Loucy (cell line): ENCODE results near the gene IL17RD.

Experiments
- H2AFZ ChIP-seq: fragments of 200-600 bp; sonication (generic); 2 replicates; pipeline ENCODE4 v1.6.0; 2016; ENCODE audit warnings: antibody characterized with exemption, mild to moderate bottlenecking, low read length, moderate library complexity
- H3F3A ChIP-seq: fragments of 200-600 bp; 2 replicates; pipeline ENCODE4 v1.6.0; 2016; ENCODE audit warnings: antibody characterized with exemption, low read depth, mild to moderate bottlenecking
- H3K27me3 ChIP-seq: fragments of 200-600 bp; sonication (generic); 2 replicates; pipeline ENCODE4 v1.6.1; 2014; ENCODE audit warnings: low read length, mild to moderate bottlenecking; ENCODE audit not compliant: insufficient read depth, poor library complexity, severe bottlenecking
- H3K36me3 ChIP-seq: fragments of 200-600 bp; sonication (generic); 2 replicates; pipeline ENCODE4 v1.6.1; 2016; ENCODE audit warnings: low read length; ENCODE audit not compliant: insufficient read depth
- H3K4me1 ChIP-seq: fragments of 200-600 bp; sonication (generic); 2 replicates; pipeline ENCODE4 v1.5.1; 2014; ENCODE audit warnings: low read length, mild to moderate bottlenecking; ENCODE audit not compliant: insufficient read depth, poor library complexity, severe bottlenecking
- H3K4me2 ChIP-seq: fragments of 200-600 bp; sonication (generic); 2 replicates; pipeline ENCODE4 v1.6.0; 2014; ENCODE audit warnings: antibody characterized with exemption, low read length, low read depth, mild to moderate bottlenecking; ENCODE audit not compliant: poor library complexity, severe bottlenecking
- H3K4me3 ChIP-seq: fragments of 200-600 bp; sonication (generic); 2 replicates; pipeline ENCODE4 v1.5.1; 2014; ENCODE audit warnings: low read length, mild to moderate bottlenecking, mixed read lengths; ENCODE audit not compliant: poor library complexity, severe bottlenecking
- H3K79me2 ChIP-seq: fragments of 200-600 bp; sonication (generic); 2 replicates; pipeline ENCODE4 v1.6.1; 2014; ENCODE audit warnings: low read length; ENCODE audit not compliant: insufficient read depth
- H3K9ac ChIP-seq: fragments of 200-600 bp; sonication (generic); 2 replicates; pipeline ENCODE4 v1.6.0; 2014; ENCODE audit warnings: mild to moderate bottlenecking, low read depth, low read length, moderate library complexity; ENCODE audit not compliant: poor library complexity, severe bottlenecking
- H3K9me2 ChIP-seq: fragments of 200-600 bp; sonication (generic); replicated peaks from 2 replicates; pipeline ENCODE4 v1.6.1; 2016; ENCODE audit warnings: low read depth, low read length, mixed read lengths
- H3K9me3 ChIP-seq: fragments of 200-600 bp; sonication (generic); 2 replicates; pipeline ENCODE4 v1.6.1; 2014; ENCODE audit warnings: mild to moderate bottlenecking, antibody characterized with exemption, low read length, low read depth; ENCODE audit not compliant: insufficient read depth
- H4K20me1 ChIP-seq: fragments of 200-600 bp; sonication (generic); 2 replicates; pipeline ENCODE4 v1.6.0; 2014; ENCODE audit warnings: antibody characterized with exemption, low read length, mild to moderate bottlenecking; ENCODE audit not compliant: insufficient read depth, poor library complexity, severe bottlenecking
- CTCF ChIP-seq: fragments of 200-600 bp; sonication (generic); conservative IDR thresholded peaks from 2 replicates; pipeline ENCODE4 v1.5.1; 2014; ENCODE audit warnings: mild to moderate bottlenecking, antibody characterized with exemption, low read length
- EZH2phosphoT487 ChIP-seq: fragments of 200-600 bp; IDR thresholded peaks from 2 replicates; pipeline ENCODE4 v1.6.1; 2018; ENCODE audit warnings: antibody characterized with exemption, mild to moderate bottlenecking, moderate library complexity, borderline replicate concordance

The IL17RD gene

GRCh38 chr3:57060089-57060821, 104.9 kb downstream of the IL17RD start, which contains the start of gene SPATA12:
Gene SPATA12, plus strand, starts transcription at chr3:57060664. Its CDS starts 13,031 bp downstream, at chr3:57073695.
- Histone ChIP-seq H3K36me3 (no peaks in the 10 kb centered on the region), H3K27me3 (no peaks in the 10 kb centered on the region), H3K4me2 (peak within 1 kb of the TSS; percentile 45), H3K4me3 (peak within 1 kb of the TSS; percentile 22), H3K9me3 (no peaks in the 10 kb centered on the region), H3K9ac (peak within 1 kb of the TSS; percentile 62), H3K79me2 (peaks cover 4% of the 10 kb centered on the region; the same call in 1 of the 2 replicates), H3K9me2 (no peaks in the 10 kb centered on the region), H3K4me1 (peaks cover 77% of the 10 kb centered on the region), H2AFZ (peak within 1 kb of the TSS; percentile 62), H3F3A (no peaks in the 10 kb centered on the region), H4K20me1 (no peaks in the 10 kb centered on the region)
- TF ChIP-seq EZH2phosphoT487 (no peak), CTCF (no peak)

- Histone ChIP-seq H3F3A (no peaks in the 10 kb centered on the region), H3K4me3 (no peak overlapping the region), H2AFZ (0 out of 2 replicates have a peak overlapping the region, but pooled peaks have one; percentile 42), H3K27me3 (no peaks in the 10 kb centered on the region), H3K4me1 (peaks cover 69% of the 10 kb centered on the region), H4K20me1 (no peaks in the 10 kb centered on the region), H3K9me2 (no peaks in the 10 kb centered on the region), H3K36me3 (no peaks in the 10 kb centered on the region), H3K79me2 (peaks cover 4% of the 10 kb centered on the region; the same call in 1 of the 2 replicates), H3K4me2 (no peak overlapping the region), H3K9ac (no peak overlapping the region), H3K9me3 (no peaks in the 10 kb centered on the region)
- no peak for TF ChIP-seq CTCF
- no peak for TF ChIP-seq EZH2phosphoT487
Measured at GRCh38 chr3:57059411-57059810, 105.7 kb downstream of the IL17RD start.

- no peaks in the 10 kb centered on the region for H4K20me1 ChIP-seq
- H3K9ac ChIP-seq, result peak overlapping the region; percentile 51
- no peaks in the 10 kb centered on the region for H3F3A ChIP-seq
- no peaks in the 10 kb centered on the region for H3K36me3 ChIP-seq
- peak overlapping the region; percentile 49 for H3K4me2 ChIP-seq
- H3K9me2 ChIP-seq, result no peaks in the 10 kb centered on the region
- peak overlapping the region; percentile 14; the same call in 1 of the 2 replicates for H2AFZ ChIP-seq
- H3K79me2 ChIP-seq, result no peaks in the 10 kb centered on the region
- no peaks in the 10 kb centered on the region for H3K9me3 ChIP-seq
- peaks cover 48% of the 10 kb centered on the region for H3K4me1 ChIP-seq
- TF ChIP-seq EZH2phosphoT487, result no peak
- no peak for TF ChIP-seq CTCF
- H3K27me3 ChIP-seq, result no peaks in the 10 kb centered on the region
- H3K4me3 ChIP-seq, result peak overlapping the region; percentile 42
Measured at GRCh38 chr3:57057351-57057750, 107.8 kb downstream of the IL17RD start.
